Epithelial cell of esophagus (primary cell): ENCODE data around the gene EFCC1.
A peak's percentile ranks its signal among the peaks of the same experiment; 100 is the strongest.

Experiments
- DNase-seq: peaks from one replicate; pipeline ENCODE4 v3.0.0; 2010; ENCODE audit warnings: low read depth
- H3K4me3 ChIP-seq: 2 replicates; pipeline ENCODE4 v1.5.1; 2011; ENCODE audit warnings: mild to moderate bottlenecking, low read length, control low read depth
- TF ChIP-seq, protein P1 (sequence below): IDR thresholded peaks from 2 replicates; pipeline ENCODE4 v1.5.1; 2011; ENCODE audit warnings: low read depth, mild to moderate bottlenecking, low read length, control low read depth, inconsistent platforms; ENCODE audit not compliant: insufficient read depth; ENCODE audit errors: missing control alignments

EFCC1 gene

DNA sequence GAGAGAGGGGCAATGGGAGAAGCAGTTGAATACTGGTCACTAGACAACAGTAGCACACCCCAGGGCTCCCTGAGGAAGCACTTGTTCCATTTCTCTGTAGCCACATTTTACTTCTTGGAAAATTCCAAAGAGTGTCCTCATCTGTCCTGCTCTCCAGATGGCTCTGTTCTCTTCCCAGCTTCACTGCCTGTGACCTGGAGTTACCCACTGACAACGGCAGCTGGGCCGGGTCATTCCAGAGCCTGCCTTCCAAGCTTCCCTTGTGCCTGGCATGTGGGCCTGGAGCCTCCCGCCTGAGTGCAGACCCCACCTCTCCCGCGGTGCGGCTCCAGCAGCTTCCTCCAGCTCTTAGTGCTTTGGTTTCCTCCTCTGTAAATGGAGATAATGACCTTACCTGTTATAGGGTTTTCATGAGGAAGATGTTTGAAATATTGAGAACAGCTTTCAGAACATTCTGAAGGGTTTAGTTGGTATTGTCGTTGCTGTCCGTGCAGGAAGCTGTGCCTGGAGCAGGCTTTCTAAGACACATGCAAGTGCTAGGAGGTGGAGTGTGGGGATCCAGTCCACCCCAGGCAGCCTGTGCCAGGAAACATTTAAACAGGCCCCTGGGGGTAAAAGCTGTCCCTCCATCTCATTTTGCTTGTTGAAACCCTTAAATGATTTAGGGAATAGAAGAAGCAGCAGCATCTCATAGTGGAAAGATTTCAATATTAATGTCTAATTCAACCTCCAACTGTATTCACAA, 24.8 kb downstream of the EFCC1 start:
- TF ChIP-seq, protein P1, sequence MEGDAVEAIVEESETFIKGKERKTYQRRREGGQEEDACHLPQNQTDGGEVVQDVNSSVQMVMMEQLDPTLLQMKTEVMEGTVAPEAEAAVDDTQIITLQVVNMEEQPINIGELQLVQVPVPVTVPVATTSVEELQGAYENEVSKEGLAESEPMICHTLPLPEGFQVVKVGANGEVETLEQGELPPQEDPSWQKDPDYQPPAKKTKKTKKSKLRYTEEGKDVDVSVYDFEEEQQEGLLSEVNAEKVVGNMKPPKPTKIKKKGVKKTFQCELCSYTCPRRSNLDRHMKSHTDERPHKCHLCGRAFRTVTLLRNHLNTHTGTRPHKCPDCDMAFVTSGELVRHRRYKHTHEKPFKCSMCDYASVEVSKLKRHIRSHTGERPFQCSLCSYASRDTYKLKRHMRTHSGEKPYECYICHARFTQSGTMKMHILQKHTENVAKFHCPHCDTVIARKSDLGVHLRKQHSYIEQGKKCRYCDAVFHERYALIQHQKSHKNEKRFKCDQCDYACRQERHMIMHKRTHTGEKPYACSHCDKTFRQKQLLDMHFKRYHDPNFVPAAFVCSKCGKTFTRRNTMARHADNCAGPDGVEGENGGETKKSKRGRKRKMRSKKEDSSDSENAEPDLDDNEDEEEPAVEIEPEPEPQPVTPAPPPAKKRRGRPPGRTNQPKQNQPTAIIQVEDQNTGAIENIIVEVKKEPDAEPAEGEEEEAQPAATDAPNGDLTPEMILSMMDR: no peak
- DNase-seq: no peak
- H3K4me3 ChIP-seq: no peak overlapping the region

DNA sequence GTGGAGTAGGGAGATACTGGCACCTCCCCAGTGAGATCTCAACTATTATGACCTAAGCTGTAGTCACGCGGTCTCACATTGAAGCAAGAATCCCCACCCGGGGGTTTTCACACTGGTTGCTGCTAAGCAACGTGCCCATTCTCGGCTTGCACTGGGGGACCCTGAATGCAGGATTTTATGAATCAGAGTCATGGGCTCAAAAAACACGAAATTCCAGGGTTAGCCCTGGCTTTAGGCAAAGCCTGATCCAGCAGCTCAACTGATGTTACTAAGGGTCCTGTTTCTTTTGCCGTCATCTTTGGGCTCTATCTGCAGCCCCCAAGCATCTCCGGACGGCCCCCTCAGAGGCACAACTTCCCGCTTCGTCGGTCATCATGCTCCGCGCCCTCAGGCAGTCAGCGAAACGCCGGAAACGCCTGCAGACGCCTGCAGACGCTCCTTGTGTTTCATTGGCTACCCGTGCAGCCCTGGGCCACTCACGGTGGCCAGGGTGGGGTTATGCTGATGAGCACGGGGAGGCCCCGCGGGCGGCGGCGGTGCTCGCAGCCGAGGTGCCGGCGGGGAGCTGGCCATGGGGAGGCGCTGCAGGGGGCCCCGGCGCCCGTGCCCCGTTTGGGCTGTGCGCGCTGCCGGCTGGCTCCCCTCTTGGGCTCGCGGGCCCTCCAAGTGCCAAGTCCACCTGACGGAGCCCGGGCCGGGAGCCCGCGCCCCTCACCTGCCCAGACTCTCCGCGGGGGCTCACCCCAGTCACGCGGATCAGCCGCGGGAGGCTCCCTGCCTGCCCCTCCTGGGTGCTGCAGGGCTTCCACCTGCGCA, 25.8 kb downstream of the EFCC1 start:
- H3K4me3 ChIP-seq: peak overlapping the region; percentile 33
- peak; percentile 91 for DNase-seq
- TF ChIP-seq, protein P1: no peak

DNA sequence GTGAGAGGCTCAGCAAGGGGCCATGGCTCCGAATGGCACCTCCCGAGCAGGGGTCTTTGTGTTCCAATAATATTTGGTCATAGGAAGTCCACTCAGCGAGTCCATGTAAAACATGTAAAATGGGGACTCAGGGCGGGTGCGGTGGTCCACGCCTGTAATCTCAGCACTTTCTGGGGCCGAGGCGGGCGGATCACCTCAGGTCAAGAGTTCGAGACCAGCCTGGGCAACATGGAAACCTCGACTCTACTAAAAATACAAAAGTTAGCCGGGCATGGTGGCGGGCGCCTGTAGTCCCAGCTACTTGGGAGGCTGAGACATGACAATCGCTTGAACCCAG, 26.4 kb downstream of the EFCC1 start:
- TF ChIP-seq, protein P1: no peak
- peak overlapping the region; percentile 33 for H3K4me3 ChIP-seq
- DNase-seq: no peak

DNA sequence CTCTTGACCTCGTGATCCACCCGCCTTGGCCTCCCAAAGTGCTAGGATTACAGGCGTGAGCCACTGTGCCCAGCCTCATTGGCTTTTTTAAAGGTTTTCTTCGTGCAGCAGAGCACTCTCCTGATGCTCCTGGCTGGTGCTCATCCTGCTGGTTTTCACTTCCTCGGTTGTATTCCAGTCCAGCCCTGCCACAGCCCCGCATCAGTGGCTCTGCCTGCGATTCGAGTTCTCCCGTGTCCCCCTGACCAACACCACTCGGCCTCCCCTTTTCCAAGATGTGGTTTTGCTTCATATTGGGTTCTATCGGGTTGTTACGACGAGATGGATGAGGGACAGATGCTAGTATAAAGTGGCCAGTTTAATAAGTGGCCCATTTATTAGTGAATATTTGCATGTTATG, 27.8 kb downstream of the EFCC1 start:
- no peak for DNase-seq
- H3K4me3 ChIP-seq: no peak overlapping the region
- TF ChIP-seq, protein P1: no peak

DNA sequence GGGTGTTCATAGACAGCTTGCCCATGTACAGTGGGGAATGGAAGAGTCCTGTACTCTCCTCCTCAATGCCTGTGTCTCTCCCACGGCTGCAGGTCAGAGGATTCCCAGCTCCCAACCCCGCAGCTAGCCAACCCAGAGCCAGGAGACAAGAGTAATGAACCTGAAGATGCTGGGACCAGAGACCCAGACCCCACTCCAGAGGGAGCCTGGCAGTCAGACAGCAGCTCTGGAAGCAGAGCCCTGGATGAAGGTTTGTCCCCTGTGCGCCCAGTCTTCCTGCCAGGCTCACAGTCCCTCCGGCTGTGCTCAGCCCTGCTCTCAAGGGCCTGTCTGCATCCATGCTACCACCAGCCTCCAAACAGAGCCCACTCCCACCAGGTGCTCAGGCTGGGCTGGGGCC, 29.5 kb downstream of the EFCC1 start:
- no peak overlapping the region for H3K4me3 ChIP-seq
- TF ChIP-seq, protein P1: no peak
- no peak for DNase-seq

DNA sequence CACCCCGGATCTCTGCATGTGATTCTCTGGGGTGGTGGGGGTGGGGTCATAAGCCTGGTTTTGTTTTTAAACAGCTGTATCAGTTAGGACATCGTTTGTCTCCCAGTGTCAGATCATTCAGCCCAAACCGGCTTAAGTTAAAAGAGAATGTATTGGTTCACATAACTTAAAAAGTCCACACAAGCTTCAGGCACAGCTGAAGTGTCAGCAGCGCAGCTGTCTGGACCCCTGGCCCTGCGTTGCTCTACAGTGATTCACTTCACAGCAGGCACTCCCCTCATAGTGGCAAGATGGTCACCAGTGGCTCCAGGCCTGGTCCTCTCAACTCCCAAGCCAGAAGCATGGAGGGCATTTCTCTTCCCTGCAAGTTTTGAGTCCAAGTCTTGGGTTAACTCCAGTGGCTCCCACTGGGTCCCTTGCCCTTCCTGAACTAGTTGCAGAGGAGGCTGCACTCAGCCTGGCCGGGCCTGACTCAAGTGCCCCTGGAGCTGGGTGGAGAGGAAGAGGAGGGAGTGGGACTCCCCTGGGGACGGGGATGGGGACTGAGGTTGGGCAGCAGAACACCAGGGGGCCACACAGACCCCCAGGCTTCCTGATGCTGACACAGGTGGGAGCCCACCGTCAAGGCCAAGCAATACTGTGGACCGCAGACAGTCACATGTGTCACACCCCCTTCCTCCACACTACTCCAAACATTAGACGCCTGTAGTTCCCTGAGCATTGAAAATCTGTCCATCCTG, 30.5 kb downstream of the EFCC1 start:
- TF ChIP-seq, protein P1: no peak
- H3K4me3 ChIP-seq: no peak overlapping the region
- no peak for DNase-seq
